Measurements from ENCODE around the gene MGRN1. TPM values are rescaled to one million over a fixed set of nuclear protein-coding genes. Genes with fewer than 3 reads are reported as not detected.
A peak's percentile ranks its signal among the peaks of the same experiment; 100 is the strongest.

The MGRN1 gene
- total RNA-seq, 4 donors from 2014 or later = 15.8 to 25.6 (median 22.0) TPM

DNA sequence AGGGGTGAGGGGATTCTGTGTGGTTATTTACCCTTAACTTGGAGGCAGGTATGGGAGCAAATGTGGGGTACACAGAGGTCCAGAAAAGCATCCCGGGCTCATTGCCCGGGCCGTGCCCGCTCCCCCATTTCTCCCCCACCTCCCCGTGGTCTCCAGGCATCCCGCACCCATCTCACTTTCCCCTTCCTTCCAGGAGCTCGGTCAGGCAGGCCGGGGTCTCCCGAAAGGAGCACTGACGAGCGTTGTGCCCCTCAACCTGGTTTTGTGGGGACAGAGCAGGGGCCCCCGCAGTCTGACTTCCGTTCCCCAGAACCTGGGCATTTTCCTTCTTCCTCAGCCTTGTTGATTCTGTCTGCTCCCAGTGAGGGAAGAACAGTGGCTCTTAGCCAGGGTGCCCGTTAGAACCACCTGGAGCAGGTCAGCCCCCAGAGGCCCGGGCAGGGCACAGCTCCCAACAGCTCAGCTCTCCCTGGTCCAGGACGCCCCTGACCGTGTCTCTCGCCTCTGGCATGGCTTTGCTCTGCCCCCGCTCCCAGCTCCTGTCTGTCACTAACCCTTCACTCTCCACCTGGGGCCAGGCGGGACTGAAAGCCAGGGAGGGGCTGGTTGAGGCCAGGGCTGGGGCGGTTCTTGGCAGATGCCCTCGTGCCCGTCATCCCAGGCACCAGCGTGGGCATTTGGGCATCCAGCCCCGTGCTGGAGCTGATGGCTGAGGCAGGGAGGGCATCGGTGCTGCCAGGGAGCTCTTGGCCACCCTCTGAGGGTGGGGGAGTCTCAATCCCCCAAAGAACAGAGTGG lies 56.2 kb downstream of the MGRN1 start:
- TF ChIP-seq POLR2A (IDR thresholded peaks at IDR 0.05) = no peak
- TF ChIP-seq, protein P1, sequence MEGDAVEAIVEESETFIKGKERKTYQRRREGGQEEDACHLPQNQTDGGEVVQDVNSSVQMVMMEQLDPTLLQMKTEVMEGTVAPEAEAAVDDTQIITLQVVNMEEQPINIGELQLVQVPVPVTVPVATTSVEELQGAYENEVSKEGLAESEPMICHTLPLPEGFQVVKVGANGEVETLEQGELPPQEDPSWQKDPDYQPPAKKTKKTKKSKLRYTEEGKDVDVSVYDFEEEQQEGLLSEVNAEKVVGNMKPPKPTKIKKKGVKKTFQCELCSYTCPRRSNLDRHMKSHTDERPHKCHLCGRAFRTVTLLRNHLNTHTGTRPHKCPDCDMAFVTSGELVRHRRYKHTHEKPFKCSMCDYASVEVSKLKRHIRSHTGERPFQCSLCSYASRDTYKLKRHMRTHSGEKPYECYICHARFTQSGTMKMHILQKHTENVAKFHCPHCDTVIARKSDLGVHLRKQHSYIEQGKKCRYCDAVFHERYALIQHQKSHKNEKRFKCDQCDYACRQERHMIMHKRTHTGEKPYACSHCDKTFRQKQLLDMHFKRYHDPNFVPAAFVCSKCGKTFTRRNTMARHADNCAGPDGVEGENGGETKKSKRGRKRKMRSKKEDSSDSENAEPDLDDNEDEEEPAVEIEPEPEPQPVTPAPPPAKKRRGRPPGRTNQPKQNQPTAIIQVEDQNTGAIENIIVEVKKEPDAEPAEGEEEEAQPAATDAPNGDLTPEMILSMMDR (IDR thresholded peaks at IDR 0.05) = no peak
- peak overlapping the region in 3 of 4 donors; percentile 12 to 83 (median 70) for H3K27ac ChIP-seq
- H3K4me3 ChIP-seq = peak overlapping the region in 2 of 4 donors; percentile 35 to 58
- no peaks in the 10 kb centered on the region for H3K27me3 ChIP-seq
- no peaks in the 10 kb centered on the region for H3K9me3 ChIP-seq
- H3K4me1 ChIP-seq = peaks cover 0 to 61% (median 0%) of the 10 kb centered on the region in 3 donors
- peaks cover 26 to 97% (median 27%) of the 10 kb centered on the region in 3 donors for H3K36me3 ChIP-seq
- no peak for DNase-seq
- intact Hi-C loops (cut with DNase I) = no loop called here
- WGBS, 2 donors = 77 to 84% methylated on average over 13 to 18 of the region's 26 CpGs

DNA sequence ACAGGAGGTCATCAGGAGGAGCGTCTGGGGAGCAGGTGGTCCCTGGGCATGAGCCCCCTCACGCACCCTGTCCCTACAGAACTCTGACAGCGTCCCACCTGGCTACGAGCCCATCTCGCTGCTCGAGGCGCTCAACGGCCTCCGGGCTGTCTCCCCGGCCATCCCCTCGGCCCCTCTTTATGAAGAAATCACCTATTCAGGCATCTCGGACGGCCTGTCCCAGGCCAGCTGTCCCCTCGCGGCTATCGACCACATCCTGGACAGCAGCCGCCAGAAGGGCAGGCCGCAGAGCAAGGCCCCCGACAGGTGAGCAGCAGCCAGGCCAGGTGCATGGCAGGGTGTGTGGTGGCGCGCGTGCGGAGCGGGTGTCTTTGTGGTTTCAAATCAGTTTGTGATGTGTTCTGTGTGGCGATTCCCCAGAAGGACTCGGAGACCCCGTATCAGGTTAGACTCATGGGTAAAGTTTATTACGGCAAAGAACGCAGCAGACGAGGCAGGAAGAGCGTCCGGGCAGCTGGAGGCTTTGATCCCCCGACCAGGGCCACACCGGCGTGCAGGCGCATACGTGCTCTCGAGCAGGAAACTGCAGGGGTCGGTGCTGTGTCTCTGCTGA lies 57.0 kb downstream of the MGRN1 start:
- intact Hi-C loops (cut with DNase I) = no loop called here
- Histone ChIP-seq H3K27me3 (no peaks in the 10 kb centered on the region), H3K4me1 (peaks cover 0 to 54% (median 0%) of the 10 kb centered on the region in 3 donors), H3K9me3 (no peaks in the 10 kb centered on the region), H3K4me3 (no peak overlapping the region), H3K27ac (no peak overlapping the region), H3K36me3 (peaks cover 19 to 97% (median 30%) of the 10 kb centered on the region in 3 donors)
- TF ChIP-seq POLR2A (IDR thresholded peaks at IDR 0.05) = no peak
- TF ChIP-seq, protein P1 (IDR thresholded peaks at IDR 0.05) = no peak
- DNase-seq = no peak
- WGBS, 2 donors = 88% methylated on average over 20 to 23 of the region's 39 CpGs

DNA sequence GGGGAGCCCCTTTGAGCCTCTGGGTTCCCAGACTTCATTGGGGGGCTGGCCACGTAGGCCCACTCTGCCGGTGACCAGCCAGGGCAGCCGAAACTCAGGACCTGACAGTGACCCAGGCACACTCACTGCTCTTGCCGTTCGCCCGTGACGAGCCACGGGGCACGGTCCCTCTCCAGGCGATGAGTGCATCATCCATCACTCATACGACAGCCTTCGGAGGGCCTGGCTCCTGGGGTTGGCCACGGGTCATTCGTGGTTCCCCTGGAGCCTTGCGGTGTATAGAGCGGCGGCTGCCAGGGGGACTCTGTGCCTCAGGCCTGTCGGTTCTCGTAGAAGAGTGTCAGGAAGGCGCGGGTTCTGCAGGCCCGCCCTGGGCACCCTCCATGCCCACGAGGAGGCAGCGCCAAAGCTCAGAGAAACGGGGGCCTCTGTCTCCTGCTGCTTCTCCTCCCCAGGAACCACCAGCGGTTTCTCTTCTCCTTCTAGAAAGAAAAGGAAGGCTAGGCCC lies 57.5 kb downstream of the MGRN1 start:
- TF ChIP-seq, protein P1 (IDR thresholded peaks at IDR 0.05) = no peak
- no peak for TF ChIP-seq POLR2A (IDR thresholded peaks at IDR 0.05)
- Histone ChIP-seq H3K9me3 (no peaks in the 10 kb centered on the region), H3K4me3 (no peak overlapping the region), H3K27me3 (no peaks in the 10 kb centered on the region), H3K36me3 (peaks cover 19 to 97% (median 30%) of the 10 kb centered on the region in 3 donors), H3K27ac (no peak overlapping the region), H3K4me1 (peaks cover 0 to 48% (median 0%) of the 10 kb centered on the region in 3 donors)
- intact Hi-C loops (cut with DNase I) = no loop called here
- DNase-seq = no peak
- WGBS, 2 donors = 77 to 100% methylated on average over 1 to 12 of the region's 26 CpGs

DNA sequence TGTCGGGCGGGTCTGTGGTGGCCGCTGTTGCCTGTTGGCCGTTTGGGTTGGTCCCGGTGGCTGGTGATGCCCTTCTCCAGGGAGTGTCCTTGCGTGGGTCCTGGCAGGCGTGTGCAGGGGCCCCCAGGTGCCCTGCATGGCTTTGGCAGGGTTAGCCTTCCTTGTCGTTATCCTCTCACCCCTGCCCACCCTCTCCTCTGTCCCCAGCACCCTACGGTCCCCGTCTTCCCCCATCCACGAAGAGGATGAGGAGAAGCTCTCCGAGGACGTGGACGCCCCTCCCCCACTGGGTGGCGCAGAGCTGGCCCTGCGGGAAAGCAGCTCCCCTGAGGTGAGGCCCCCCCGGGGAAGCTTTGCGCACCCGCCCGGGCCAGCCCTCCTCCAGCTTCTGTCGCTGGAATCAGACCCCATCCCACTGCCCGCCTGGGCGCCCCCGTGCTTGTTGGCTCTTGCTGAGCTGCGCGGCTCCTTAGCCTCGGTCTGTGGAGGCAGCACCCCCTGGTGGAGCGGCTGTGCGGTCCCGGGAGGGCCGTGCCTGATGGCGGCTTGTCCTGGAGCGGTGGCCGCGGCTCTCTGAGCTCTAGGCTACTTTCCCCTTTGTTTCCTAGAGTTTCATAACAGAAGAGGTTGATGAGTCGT lies 58.1 kb downstream of the MGRN1 start:
- no peak for DNase-seq
- no peak overlapping the region for H3K27ac ChIP-seq
- 86 to 88% methylated on average over 4 to 8 of the region's 36 CpGs for WGBS, 2 donors
- no peak overlapping the region for H3K4me3 ChIP-seq
- H3K9me3 ChIP-seq = no peaks in the 10 kb centered on the region
- peaks cover 19 to 97% (median 30%) of the 10 kb centered on the region in 3 donors for H3K36me3 ChIP-seq
- no peak for TF ChIP-seq POLR2A (IDR thresholded peaks at IDR 0.05)
- TF ChIP-seq, protein P1 (IDR thresholded peaks at IDR 0.05) = peak in 5 of 6 experiments; percentile 20 to 52 (median 32)
- intact Hi-C loops (cut with DNase I) = no loop called here
- no peaks in the 10 kb centered on the region for H3K27me3 ChIP-seq
- H3K4me1 ChIP-seq = peaks cover 0 to 45% (median 0%) of the 10 kb centered on the region in 3 donors
